Prostate gland (tissue), 2 donors: ENCODE results near the gene PIP5K1B.

Experiments
- POLR2A ChIP-seq: fragments of 450-650 bp; IDR thresholded peaks from one replicate; pipeline ENCODE4 v1.6.1; 2016; ENCODE audit warnings: antibody characterized with exemption, mild to moderate bottlenecking
- POLR2AphosphoS5 ChIP-seq: sonication (generic); formaldehyde crosslinking; IDR thresholded peaks from one replicate; pipeline ENCODE4 v1.6.1; 2017; ENCODE audit warnings: antibody characterized with exemption
- TF ChIP-seq, protein P1 (sequence below), 4 experiments: fragments of 200-600 bp in 2 of 4; fragments of 450-650 bp in 2 of 4; sonication (generic) in 2 of 4; IDR thresholded peaks; 1 replicate in 3 of 4; 2 replicates in 1 of 4; pipeline ENCODE4 v1.5.1; 2016 to 2019; ENCODE audit warnings: antibody characterized with exemption in 4 of 4, mild to moderate bottlenecking in 2 of 4, moderate library complexity in 2 of 4

DNA sequence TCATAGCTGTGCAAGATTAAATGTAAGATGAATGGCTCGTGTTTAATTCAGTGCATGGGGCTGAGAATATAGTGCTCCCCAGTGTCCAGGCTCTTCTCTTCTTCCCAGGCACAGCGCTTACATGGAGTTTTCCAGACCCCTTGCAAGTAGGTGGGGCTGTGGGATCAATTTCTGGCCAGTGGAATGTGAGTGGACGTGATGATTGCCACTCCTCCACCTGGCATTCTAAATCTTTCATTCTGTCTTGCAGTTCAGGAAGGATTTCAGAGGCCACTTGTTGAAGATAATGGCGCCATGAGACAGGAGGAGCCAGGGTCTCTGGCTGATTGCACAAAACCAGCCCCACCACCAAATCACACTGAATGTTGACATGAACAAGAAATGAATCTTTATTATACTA, 7.2 kb upstream of the PIP5K1B start:
- TF ChIP-seq, protein P1, sequence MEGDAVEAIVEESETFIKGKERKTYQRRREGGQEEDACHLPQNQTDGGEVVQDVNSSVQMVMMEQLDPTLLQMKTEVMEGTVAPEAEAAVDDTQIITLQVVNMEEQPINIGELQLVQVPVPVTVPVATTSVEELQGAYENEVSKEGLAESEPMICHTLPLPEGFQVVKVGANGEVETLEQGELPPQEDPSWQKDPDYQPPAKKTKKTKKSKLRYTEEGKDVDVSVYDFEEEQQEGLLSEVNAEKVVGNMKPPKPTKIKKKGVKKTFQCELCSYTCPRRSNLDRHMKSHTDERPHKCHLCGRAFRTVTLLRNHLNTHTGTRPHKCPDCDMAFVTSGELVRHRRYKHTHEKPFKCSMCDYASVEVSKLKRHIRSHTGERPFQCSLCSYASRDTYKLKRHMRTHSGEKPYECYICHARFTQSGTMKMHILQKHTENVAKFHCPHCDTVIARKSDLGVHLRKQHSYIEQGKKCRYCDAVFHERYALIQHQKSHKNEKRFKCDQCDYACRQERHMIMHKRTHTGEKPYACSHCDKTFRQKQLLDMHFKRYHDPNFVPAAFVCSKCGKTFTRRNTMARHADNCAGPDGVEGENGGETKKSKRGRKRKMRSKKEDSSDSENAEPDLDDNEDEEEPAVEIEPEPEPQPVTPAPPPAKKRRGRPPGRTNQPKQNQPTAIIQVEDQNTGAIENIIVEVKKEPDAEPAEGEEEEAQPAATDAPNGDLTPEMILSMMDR (IDR thresholded peaks at IDR 0.05), result no peak
- TF ChIP-seq POLR2A (no peak), POLR2AphosphoS5 (no peak)
